Mesendoderm (in vitro differentiated cells): ENCODE results near the gene IRX2.

ENCODE experiments used
- DNase-seq: peaks from one replicate; pipeline ENCODE4 v3.0.0; 2013
- H2AK5ac ChIP-seq: 2 replicates; pipeline ENCODE4 v1.6.1; 2013; ENCODE audit warnings: low read length, inconsistent platforms
- H2BK120ac ChIP-seq: 2 replicates; pipeline ENCODE4 v1.6.1; 2013; ENCODE audit warnings: low read depth, mild to moderate bottlenecking, low read length, moderate library complexity, mixed read lengths
- H2BK15ac ChIP-seq: replicated peaks from 2 replicates; pipeline ENCODE4 v1.6.1; 2013; ENCODE audit warnings: low read depth, mild to moderate bottlenecking, moderate library complexity
- H2BK5ac ChIP-seq: 2 replicates; pipeline ENCODE4 v1.6.1; 2013; ENCODE audit warnings: low read length, inconsistent platforms
- H3K18ac ChIP-seq: 2 replicates; pipeline ENCODE4 v1.6.1; 2013; ENCODE audit warnings: mild to moderate bottlenecking, low read length, mixed read lengths
- H3K23ac ChIP-seq: one replicate; pipeline ENCODE4 v1.6.1; 2013; ENCODE audit warnings: low read length
- H3K27ac ChIP-seq: 2 replicates; pipeline ENCODE4 v1.5.1; 2013; ENCODE audit warnings: low read depth, mild to moderate bottlenecking, inconsistent platforms, low read length, moderate library complexity
- H3K27me3 ChIP-seq: 2 replicates; pipeline ENCODE4 v1.6.1; 2013; ENCODE audit warnings: low read length, control low read depth, mild to moderate bottlenecking, inconsistent platforms; ENCODE audit not compliant: insufficient read depth, poor library complexity
- H3K36me3 ChIP-seq: 2 replicates; pipeline ENCODE4 v1.6.1; 2013; ENCODE audit warnings: low read length, inconsistent platforms; ENCODE audit not compliant: control insufficient read depth, insufficient read depth
- H3K4ac ChIP-seq: one replicate; pipeline ENCODE4 v1.6.1; 2013; ENCODE audit warnings: low read depth, mild to moderate bottlenecking, low read length, moderate library complexity
- H3K4me1 ChIP-seq: 2 replicates; pipeline ENCODE4 v1.6.1; 2013; ENCODE audit warnings: low read depth, low read length, inconsistent platforms; ENCODE audit not compliant: control insufficient read depth
- H3K4me2 ChIP-seq: 2 replicates; pipeline ENCODE4 v1.6.1; 2013; ENCODE audit warnings: low read length
- H3K4me3 ChIP-seq: 2 replicates; pipeline ENCODE4 v1.5.1; 2013; ENCODE audit warnings: mild to moderate bottlenecking, low read length
- H3K56ac ChIP-seq: one replicate; pipeline ENCODE4 v1.6.1; 2013; ENCODE audit warnings: low read length
- H3K79me1 ChIP-seq: 2 replicates; pipeline ENCODE4 v1.6.1; 2013; ENCODE audit warnings: low read length, inconsistent platforms
- H3K79me2 ChIP-seq: 2 replicates; pipeline ENCODE4 v1.6.1; 2013; ENCODE audit warnings: mild to moderate bottlenecking, low read length; ENCODE audit not compliant: control insufficient read depth, insufficient read depth
- H3K9ac ChIP-seq: 2 replicates; pipeline ENCODE4 v1.6.1; 2013; ENCODE audit warnings: low read length, inconsistent platforms
- H4K5ac ChIP-seq: one replicate; pipeline ENCODE4 v1.6.1; 2013; ENCODE audit warnings: low read length
- H4K8ac ChIP-seq: one replicate; pipeline ENCODE4 v1.6.1; 2013; ENCODE audit warnings: low read depth, mild to moderate bottlenecking, control low read depth, low read length, moderate library complexity
- WGBS: extraction: QIAGEN DNeasy Blood & Tissue Kit; methylation state at CpG from one replicate; pipeline ENCODE4 v1.1.7; 2013; ENCODE audit warnings: low lambda C conversion rate, missing lambda C conversion rate; ENCODE audit not compliant: insufficient coverage; ENCODE audit errors: extremely low coverage; 5-methylcytosine and 5-hydroxymethylcytosine counted together

IRX2 gene

DNA sequence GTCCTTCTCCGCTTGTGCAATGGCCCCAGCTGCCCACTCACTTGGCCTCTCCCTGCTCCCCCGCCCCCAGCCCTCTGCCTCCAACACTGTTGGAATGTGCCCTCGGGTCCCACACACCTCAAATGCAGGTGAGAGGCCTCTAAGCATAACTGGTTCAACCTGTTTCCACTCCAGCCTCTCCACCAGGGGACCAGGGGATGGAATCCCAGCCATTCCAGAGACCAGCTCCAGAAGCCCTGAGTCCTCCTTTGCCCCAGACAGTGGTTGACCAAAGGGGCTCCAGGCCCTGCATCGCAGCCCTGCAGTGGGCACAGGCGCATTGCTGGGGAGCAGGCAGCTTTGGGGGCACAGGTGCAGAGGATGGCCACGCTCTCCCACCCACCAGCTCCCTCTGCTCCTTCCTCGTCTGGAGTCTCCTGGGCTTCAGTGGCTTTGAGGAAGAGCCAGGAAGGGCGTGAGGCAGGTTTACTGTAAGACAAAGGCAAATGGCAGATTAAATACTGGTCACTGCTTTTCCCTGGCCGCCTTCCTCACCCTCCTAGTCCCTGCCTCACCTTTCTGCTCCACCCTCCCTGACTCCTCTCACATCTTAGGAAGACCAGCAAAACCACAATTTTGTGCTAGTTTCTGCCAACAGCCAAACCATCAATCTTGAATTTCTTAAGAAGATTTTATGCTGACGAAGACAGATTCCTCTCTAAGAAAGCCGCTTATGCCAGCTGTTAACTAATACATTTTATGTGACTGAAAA lies 29.1 kb upstream of the IRX2 start:
- Histone ChIP-seq H3K4me1 (peaks cover 6% of the 10 kb centered on the region), H2BK5ac (no peak overlapping the region), H3K4ac (no peak overlapping the region), H3K4me3 (no peak overlapping the region), H3K23ac (no peak overlapping the region), H2BK15ac (no peak overlapping the region), H3K36me3 (no peaks in the 10 kb centered on the region), H3K18ac (no peak overlapping the region), H3K79me2 (no peaks in the 10 kb centered on the region), H2AK5ac (no peak overlapping the region), H3K9ac (no peak overlapping the region), H3K56ac (peak overlapping the region; percentile 58), H2BK120ac (no peak overlapping the region), H4K5ac (no peak overlapping the region), H3K27ac (no peak overlapping the region), H3K79me1 (no peaks in the 10 kb centered on the region), H3K27me3 (no peaks in the 10 kb centered on the region), H3K4me2 (no peak overlapping the region), H4K8ac (no peak overlapping the region)
- no CpG with 5 or more reads among the region's 11 CpGs for WGBS
- peak; percentile 95 for DNase-seq

DNA sequence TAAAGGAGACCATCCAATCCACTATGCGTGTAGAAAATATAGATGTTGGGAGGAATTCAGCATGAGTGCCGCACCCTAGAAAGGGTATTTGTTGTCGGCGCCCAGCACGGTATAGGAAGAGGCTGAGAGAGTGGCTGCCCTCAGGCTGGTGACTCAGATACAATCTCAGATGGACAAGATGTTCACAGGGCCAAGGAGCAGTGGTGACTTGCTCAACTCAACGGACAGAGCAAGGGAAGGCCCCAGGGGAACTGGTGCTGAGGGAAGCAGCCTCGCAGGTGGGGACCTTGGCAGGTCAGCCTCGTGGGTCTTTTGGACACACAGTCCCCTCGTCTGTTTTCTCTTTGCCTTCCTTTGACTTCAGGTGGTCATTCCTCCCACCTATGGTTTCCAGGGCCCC lies 28.0 kb upstream of the IRX2 start:
- no peak overlapping the region for H3K18ac ChIP-seq
- H3K9ac ChIP-seq, result no peak overlapping the region
- H3K36me3 ChIP-seq, result no peaks in the 10 kb centered on the region
- no peak overlapping the region for H3K23ac ChIP-seq
- DNase-seq, result no peak
- no peak overlapping the region for H2AK5ac ChIP-seq
- no peaks in the 10 kb centered on the region for H3K79me2 ChIP-seq
- no peak overlapping the region for H4K5ac ChIP-seq
- H2BK5ac ChIP-seq, result no peak overlapping the region
- H3K4me1 ChIP-seq, result peaks cover 6% of the 10 kb centered on the region
- no peaks in the 10 kb centered on the region for H3K27me3 ChIP-seq
- no peak overlapping the region for H3K4me3 ChIP-seq
- H3K56ac ChIP-seq, result no peak overlapping the region
- no peak overlapping the region for H3K27ac ChIP-seq
- H2BK120ac ChIP-seq, result no peak overlapping the region
- no peak overlapping the region for H3K4me2 ChIP-seq
- H2BK15ac ChIP-seq, result no peak overlapping the region
- H3K79me1 ChIP-seq, result no peaks in the 10 kb centered on the region
- WGBS, result no CpG with 5 or more reads among the region's 9 CpGs
- H3K4ac ChIP-seq, result no peak overlapping the region
- H4K8ac ChIP-seq, result no peak overlapping the region

- Histone ChIP-seq H3K18ac (no peak overlapping the region), H3K79me1 (no peaks in the 10 kb centered on the region), H2BK5ac (no peak overlapping the region), H3K9ac (no peak overlapping the region), H3K4me2 (no peak overlapping the region), H2BK15ac (no peak overlapping the region), H4K5ac (no peak overlapping the region), H3K4me1 (peaks cover 6% of the 10 kb centered on the region), H3K27ac (no peak overlapping the region), H3K4me3 (no peak overlapping the region), H3K23ac (no peak overlapping the region), H3K56ac (no peak overlapping the region), H2AK5ac (no peak overlapping the region), H3K79me2 (no peaks in the 10 kb centered on the region), H2BK120ac (no peak overlapping the region), H3K36me3 (no peaks in the 10 kb centered on the region), H4K8ac (no peak overlapping the region), H3K4ac (no peak overlapping the region), H3K27me3 (no peaks in the 10 kb centered on the region)
- no peak for DNase-seq
- no CpG with 5 or more reads among the region's 20 CpGs for WGBS
Observed at GRCh38 chr5:2776337-2777302, 25.1 kb upstream of the IRX2 start.

DNA sequence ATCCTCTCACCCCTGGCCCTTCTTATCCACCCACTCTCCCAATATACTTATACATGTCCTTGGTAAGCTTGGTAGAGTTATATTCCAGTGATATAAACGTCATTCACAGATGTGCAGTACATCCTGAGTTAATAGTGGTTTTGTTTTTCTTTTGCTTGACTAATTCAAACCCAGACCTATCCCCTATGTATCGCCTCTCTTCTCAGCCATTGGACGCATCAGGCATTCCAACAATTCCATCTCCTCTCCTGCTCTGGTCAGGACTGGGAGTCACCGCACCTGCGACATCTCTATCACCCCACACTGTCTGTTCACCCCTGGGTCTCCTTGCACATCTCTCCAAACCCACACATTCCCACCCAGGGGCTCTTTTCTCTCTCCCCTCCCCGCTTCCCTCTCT lies 21.9 kb upstream of the IRX2 start:
- Histone ChIP-seq H3K4me3 (no peak overlapping the region), H3K4me1 (no peaks in the 10 kb centered on the region), H2BK5ac (no peak overlapping the region), H2BK15ac (no peak overlapping the region), H3K4me2 (no peak overlapping the region), H2BK120ac (no peak overlapping the region), H3K9ac (no peak overlapping the region), H2AK5ac (no peak overlapping the region), H3K27ac (no peak overlapping the region), H3K79me2 (no peaks in the 10 kb centered on the region), H4K5ac (no peak overlapping the region), H3K18ac (no peak overlapping the region), H3K27me3 (no peaks in the 10 kb centered on the region), H3K4ac (no peak overlapping the region), H3K56ac (no peak overlapping the region), H3K36me3 (no peaks in the 10 kb centered on the region), H3K23ac (no peak overlapping the region), H3K79me1 (no peaks in the 10 kb centered on the region), H4K8ac (no peak overlapping the region)
- WGBS, result no CpG with 5 or more reads among the region's 6 CpGs
- no peak for DNase-seq

DNA sequence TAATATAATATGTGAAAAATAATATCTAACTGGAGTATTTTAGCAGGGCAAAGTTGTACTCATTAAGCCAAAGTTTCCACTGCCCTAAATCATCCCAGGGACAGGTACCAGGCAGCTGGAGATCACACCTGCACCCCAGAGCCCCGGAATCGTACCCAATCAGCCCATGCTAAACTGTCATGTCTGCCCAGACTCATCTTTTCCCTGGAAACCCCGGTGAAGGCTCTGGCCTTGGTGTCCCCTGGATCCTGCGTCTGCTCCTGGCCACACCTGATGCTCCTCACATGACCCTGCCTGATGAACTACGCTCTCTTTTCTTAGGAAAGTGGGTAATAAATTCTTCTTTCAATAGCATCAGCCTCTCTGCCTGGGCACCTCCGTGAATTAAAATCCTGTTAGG lies 15.6 kb upstream of the IRX2 start:
- Histone ChIP-seq H4K8ac (no peak overlapping the region), H3K36me3 (no peaks in the 10 kb centered on the region), H3K4me2 (no peak overlapping the region), H3K27ac (no peak overlapping the region), H3K79me2 (no peaks in the 10 kb centered on the region), H2BK15ac (no peak overlapping the region), H3K23ac (no peak overlapping the region), H3K56ac (no peak overlapping the region), H3K4ac (no peak overlapping the region), H2AK5ac (no peak overlapping the region), H3K4me3 (no peak overlapping the region), H3K9ac (no peak overlapping the region), H2BK120ac (no peak overlapping the region), H2BK5ac (no peak overlapping the region), H3K4me1 (no peaks in the 10 kb centered on the region), H3K79me1 (no peaks in the 10 kb centered on the region), H4K5ac (no peak overlapping the region), H3K27me3 (no peaks in the 10 kb centered on the region), H3K18ac (no peak overlapping the region)
- no CpG with 5 or more reads among the region's 6 CpGs for WGBS
- no peak for DNase-seq
